ENCODE results near the gene HOMER3. TPM values are rescaled to one million over a fixed set of nuclear protein-coding genes. Genes with fewer than 3 reads are reported as not detected.
"Not testable (repeated sequence)": the region's sequence is repeated elsewhere in the genome, so short reads cannot be mapped to it uniquely, and the experiment has no call there.

Gene HOMER3
- total RNA-seq, 1 donor from 2014 or later: 2.3 TPM

DNA sequence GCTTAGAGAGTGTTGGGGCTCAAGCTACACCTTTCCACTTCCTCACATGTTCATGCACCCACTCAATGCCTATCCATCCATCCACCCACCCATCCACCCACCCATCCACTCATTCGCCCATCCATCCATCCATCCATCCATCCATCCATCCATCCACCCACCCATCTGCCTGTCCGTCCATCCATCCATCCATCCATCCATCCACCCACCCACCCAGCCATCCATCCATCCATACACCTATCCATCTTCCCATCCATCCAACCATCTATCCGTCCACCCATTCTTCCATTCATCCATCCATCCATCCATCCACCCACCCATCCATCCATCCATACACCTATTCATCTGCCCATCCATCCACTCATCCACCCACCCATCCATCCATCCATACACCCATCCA, 13.1 kb upstream of the HOMER3 start:
- TF ChIP-seq, protein P1, sequence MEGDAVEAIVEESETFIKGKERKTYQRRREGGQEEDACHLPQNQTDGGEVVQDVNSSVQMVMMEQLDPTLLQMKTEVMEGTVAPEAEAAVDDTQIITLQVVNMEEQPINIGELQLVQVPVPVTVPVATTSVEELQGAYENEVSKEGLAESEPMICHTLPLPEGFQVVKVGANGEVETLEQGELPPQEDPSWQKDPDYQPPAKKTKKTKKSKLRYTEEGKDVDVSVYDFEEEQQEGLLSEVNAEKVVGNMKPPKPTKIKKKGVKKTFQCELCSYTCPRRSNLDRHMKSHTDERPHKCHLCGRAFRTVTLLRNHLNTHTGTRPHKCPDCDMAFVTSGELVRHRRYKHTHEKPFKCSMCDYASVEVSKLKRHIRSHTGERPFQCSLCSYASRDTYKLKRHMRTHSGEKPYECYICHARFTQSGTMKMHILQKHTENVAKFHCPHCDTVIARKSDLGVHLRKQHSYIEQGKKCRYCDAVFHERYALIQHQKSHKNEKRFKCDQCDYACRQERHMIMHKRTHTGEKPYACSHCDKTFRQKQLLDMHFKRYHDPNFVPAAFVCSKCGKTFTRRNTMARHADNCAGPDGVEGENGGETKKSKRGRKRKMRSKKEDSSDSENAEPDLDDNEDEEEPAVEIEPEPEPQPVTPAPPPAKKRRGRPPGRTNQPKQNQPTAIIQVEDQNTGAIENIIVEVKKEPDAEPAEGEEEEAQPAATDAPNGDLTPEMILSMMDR (IDR thresholded peaks at IDR 0.05): no peak
- intact Hi-C loops (cut with micrococcal nuclease): no loop called here
- Mint-ChIP-seq H3K9me3 (no peaks in the 10 kb centered on the region), H3K4me3 (no peak overlapping the region), H3K36me3 (ENCODE audit: low read depth) (no peaks in the 10 kb centered on the region), H3K27me3 (no peaks in the 10 kb centered on the region), H3K4me1 (no peaks in the 10 kb centered on the region), H3K27ac (no peak overlapping the region)
- ATAC-seq (ENCODE audit: low read depth): no peak
- ChIA-PET CTCF (no interaction called here), POLR2A (no interaction called here)
- DNase-seq: no peak

DNA sequence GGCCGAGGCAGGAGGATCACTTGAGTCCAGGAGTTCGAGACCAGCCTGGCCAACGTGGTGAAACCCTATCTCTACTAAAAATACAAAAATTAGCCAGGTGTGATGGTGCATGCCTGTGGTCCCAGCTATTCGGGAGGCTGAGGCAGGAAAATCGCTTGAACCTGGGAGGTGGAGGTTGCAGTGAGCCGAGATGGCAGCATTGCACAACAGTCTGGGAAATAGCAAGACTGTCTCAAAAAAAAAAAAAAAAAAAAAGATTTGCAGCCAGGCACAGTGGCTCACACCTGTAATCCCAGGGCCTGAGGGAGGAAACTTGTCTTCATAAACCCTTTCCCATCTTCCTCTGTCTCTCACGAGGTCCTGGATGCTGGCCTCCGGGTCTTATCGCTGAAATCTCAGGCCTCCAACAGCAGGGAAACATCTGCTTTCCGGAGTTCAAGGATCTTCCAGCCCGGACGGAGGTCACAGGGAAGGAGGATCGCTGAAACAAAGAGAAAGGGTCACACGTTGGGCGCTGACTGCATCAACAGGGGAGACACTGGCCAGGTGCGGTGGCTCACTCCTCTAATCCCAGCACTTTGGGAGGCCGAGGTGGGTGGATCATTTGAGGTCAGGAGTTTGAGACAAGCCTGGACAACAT, 11.5 kb upstream of the HOMER3 start:
- ATAC-seq (ENCODE audit: low read depth); POLR2A ChIA-PET; H3K4me1 Mint-ChIP-seq; H3K36me3 Mint-ChIP-seq (ENCODE audit: low read depth); H3K4me3 Mint-ChIP-seq; H3K27ac Mint-ChIP-seq; H3K27me3 Mint-ChIP-seq; H3K9me3 Mint-ChIP-seq; DNase-seq; intact Hi-C loops (cut with micrococcal nuclease); CTCF ChIA-PET: not testable (repeated sequence)

DNA sequence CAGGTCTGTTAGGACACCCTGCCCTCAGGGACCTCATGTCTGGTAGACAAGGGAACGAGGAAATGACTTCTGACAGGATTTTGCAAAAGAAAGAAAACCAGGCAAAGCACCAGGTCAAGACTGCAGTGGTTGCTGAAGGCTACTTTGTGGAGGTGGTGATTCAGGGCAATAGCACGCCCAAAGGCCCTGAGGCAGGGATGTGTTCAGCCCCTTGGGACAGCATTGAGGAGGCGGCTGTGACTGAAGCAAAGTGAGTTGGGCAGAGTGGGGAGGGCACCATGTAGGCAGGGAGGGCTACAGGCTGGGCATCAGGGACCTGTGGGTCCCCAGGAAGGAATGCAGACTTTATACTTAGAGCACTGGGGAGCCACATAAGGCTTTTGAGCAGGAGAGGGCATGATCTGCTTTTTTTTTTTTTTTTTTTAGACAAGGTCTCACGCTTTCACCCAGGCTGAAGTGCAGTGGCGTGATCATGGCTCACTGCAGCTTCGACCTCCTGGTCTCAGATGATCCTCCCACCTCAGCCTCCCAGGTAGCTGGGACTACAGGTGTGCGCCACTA, 10.8 kb upstream of the HOMER3 start:
- ATAC-seq (ENCODE audit: low read depth) (no peak), DNase-seq (no peak)
- CTCF ChIA-PET: no interaction called here
- POLR2A ChIA-PET: no interaction called here
- Mint-ChIP-seq H3K4me3 (no peak overlapping the region), H3K27ac (no peak overlapping the region), H3K9me3 (no peaks in the 10 kb centered on the region), H3K36me3 (ENCODE audit: low read depth) (no peaks in the 10 kb centered on the region), H3K27me3 (no peaks in the 10 kb centered on the region), H3K4me1 (peaks cover 13% of the 10 kb centered on the region)
- TF ChIP-seq, protein P1 (IDR thresholded peaks at IDR 0.05): no peak
- intact Hi-C loops (cut with micrococcal nuclease): no loop called here

DNA sequence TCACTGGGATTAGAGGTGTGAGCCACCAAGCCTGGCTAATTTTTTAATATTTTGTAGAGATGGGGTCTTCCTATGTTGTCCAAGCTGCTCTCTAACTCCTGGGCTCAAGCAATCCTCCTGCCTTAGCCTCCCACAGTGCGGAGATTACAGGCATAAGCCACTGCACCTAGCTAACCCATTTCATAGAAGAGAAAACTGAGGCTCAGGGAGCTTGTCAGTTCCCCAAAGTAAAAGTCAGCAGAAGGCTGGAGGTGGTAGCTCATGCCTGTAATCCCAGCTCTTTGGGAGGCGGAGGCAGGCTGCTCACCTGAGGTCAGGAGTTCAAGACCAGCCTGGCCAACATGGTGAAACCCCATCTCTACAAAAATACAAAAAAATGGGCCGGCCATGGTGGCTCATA, 8.8 kb upstream of the HOMER3 start:
- POLR2A ChIA-PET: no interaction called here
- no peak overlapping the region for H3K4me3 Mint-ChIP-seq
- TF ChIP-seq, protein P1 (IDR thresholded peaks at IDR 0.05): no peak
- DNase-seq (no peak), ATAC-seq (ENCODE audit: low read depth) (no peak)
- intact Hi-C loops (cut with micrococcal nuclease): no loop called here
- peaks cover 20% of the 10 kb centered on the region for H3K4me1 Mint-ChIP-seq
- CTCF ChIA-PET: no interaction called here
- H3K27me3 Mint-ChIP-seq: no peaks in the 10 kb centered on the region
- no peak overlapping the region for H3K27ac Mint-ChIP-seq
- H3K36me3 Mint-ChIP-seq (ENCODE audit: low read depth): no peaks in the 10 kb centered on the region
- no peaks in the 10 kb centered on the region for H3K9me3 Mint-ChIP-seq

DNA sequence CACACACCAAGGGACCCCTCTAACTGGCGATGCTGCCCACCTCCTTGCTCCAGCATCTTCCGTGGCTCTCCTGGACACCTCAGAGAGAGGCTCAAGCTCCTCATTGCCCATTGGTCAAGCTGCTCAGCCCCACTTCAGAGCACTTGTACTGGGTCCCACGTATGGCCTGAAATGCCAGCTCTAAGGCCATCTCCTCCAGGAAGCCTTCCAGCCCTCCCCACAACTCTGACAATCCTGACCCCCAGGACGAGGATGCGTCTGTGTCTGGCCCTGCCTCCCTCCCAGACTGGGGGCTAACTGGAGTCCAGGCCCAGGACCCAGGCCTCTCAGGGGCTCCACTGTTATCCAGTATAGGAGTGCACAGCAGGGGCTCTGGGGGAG, 7.9 kb upstream of the HOMER3 start:
- CTCF ChIA-PET: no interaction called here
- DNase-seq: no peak
- Mint-ChIP-seq H3K36me3 (ENCODE audit: low read depth) (no peaks in the 10 kb centered on the region), H3K9me3 (no peaks in the 10 kb centered on the region), H3K4me3 (no peak overlapping the region), H3K27ac (no peak overlapping the region), H3K27me3 (no peaks in the 10 kb centered on the region), H3K4me1 (peaks cover 23% of the 10 kb centered on the region)
- no peak for ATAC-seq (ENCODE audit: low read depth)
- intact Hi-C loops (cut with micrococcal nuclease): no loop called here
- TF ChIP-seq, protein P1 (IDR thresholded peaks at IDR 0.05): no peak
- POLR2A ChIA-PET: interaction anchor here (0.6 kb wide), 1 partner anchor 19 kb away, joined by 5 read pairs; no protein-coding TSS in a partner anchor

Data from activated B cell treated with CpG ODN at 0.5 μM for 24 hours (primary cell).